Left ventricle myocardium inferior (tissue), 1 donor: ENCODE measurements around the gene KCNAB2. TPM values are rescaled to one million over a fixed set of nuclear protein-coding genes. Genes with fewer than 3 reads are reported as not detected.

Experiments used
- DNase-seq: peaks from one replicate; pipeline ENCODE4 v3.0.0-alpha.2; 2020
- H3K27ac ChIP-seq: fragments of 200-600 bp; replicated peaks from 2 replicates; pipeline ENCODE4 v1.8.0; 2021
- H3K27me3 ChIP-seq: fragments of 200-600 bp; 2 replicates; pipeline ENCODE4 v1.8.0; 2021; ENCODE audit warnings: low read depth
- H3K36me3 ChIP-seq: fragments of 200-600 bp; 2 replicates; pipeline ENCODE4 v1.8.0; 2021
- H3K4me1 ChIP-seq: fragments of 200-600 bp; 2 replicates; pipeline ENCODE4 v1.8.0; 2021
- H3K4me3 ChIP-seq: fragments of 200-600 bp; 2 replicates; pipeline ENCODE4 v1.8.0; 2021; ENCODE audit warnings: mild to moderate bottlenecking, moderate library complexity
- H3K9me3 ChIP-seq: fragments of 200-600 bp; replicated peaks from 2 replicates; pipeline ENCODE4 v1.8.0; 2021
- intact Hi-C: fragments of 100-400 bp; cut with micrococcal nuclease; formaldehyde crosslinking; loops from one replicate; pipeline ENCODE4 v1.11.0; 2022
- long read RNA-seq: library from polyadenylated mRNA; unstranded; transcript quantifications from one replicate; pipeline ENCODE4 v2.0.0, GENCODE V29; 2021
- total RNA-seq: library from RNA; stranded (reverse); fragmentation: NEBNext Ultra II Directional; extraction: Animal tissue kit (Norgen Biotek cat#: 25700); gene quantifications from one replicate; pipeline ENCODE4 v1.2.1, GENCODE V29; 2021
- TF ChIP-seq, protein P1 (sequence below): fragments of 200-600 bp; IDR thresholded peaks from 2 replicates; pipeline ENCODE4 v1.8.0; 2021; ENCODE audit warnings: antibody characterized with exemption, mild to moderate bottlenecking, borderline replicate concordance
- donor health status: DM: no; HTN: yes; CAD: no; lungs with severe emphysema.

The KCNAB2 gene
- 31.0 TPM for total RNA-seq
- long read RNA-seq, full-length matches to known transcripts: 19 of 100 reads
- long read RNA-seq, partial matches to known transcripts: 28 of 100 reads
- long read RNA-seq, other reads (novel, unspliced or antisense): 53 of 100 reads

GRCh38 chr1:6045561-6045960 is at the start of gene KCNAB2:
KCNAB2 (plus strand) TSS chr1:6045888; CDS start chr1:6051537, 5,649 bp downstream.
- Histone ChIP-seq H3K9me3 (no peaks in the 10 kb centered on the region), H3K4me3 (no peak within 1 kb of the TSS), H3K4me1 (no peaks in the 10 kb centered on the region), H3K36me3 (peaks cover 15% of the 10 kb centered on the region), H3K27ac (no peak within 1 kb of the TSS), H3K27me3 (no peaks in the 10 kb centered on the region)
- TF ChIP-seq, protein P1, sequence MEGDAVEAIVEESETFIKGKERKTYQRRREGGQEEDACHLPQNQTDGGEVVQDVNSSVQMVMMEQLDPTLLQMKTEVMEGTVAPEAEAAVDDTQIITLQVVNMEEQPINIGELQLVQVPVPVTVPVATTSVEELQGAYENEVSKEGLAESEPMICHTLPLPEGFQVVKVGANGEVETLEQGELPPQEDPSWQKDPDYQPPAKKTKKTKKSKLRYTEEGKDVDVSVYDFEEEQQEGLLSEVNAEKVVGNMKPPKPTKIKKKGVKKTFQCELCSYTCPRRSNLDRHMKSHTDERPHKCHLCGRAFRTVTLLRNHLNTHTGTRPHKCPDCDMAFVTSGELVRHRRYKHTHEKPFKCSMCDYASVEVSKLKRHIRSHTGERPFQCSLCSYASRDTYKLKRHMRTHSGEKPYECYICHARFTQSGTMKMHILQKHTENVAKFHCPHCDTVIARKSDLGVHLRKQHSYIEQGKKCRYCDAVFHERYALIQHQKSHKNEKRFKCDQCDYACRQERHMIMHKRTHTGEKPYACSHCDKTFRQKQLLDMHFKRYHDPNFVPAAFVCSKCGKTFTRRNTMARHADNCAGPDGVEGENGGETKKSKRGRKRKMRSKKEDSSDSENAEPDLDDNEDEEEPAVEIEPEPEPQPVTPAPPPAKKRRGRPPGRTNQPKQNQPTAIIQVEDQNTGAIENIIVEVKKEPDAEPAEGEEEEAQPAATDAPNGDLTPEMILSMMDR: no peak
- intact Hi-C loops: no loop called here
- no peak for DNase-seq

GRCh38 chr1:5996641-5997270 is 48.9 kb upstream of the KCNAB2 start:
- no peak overlapping the region for H3K27ac ChIP-seq
- H3K36me3 ChIP-seq: no peaks in the 10 kb centered on the region
- no peaks in the 10 kb centered on the region for H3K9me3 ChIP-seq
- H3K27me3 ChIP-seq: no peaks in the 10 kb centered on the region
- H3K4me3 ChIP-seq: no peak overlapping the region
- DNase-seq: peak; percentile 4
- H3K4me1 ChIP-seq: peaks cover 29% of the 10 kb centered on the region
- TF ChIP-seq, protein P1: no peak
- intact Hi-C loops: no loop called here

GRCh38 chr1:5997316-5997715 is 48.4 kb upstream of the KCNAB2 start:
- intact Hi-C loops: no loop called here
- no peak overlapping the region for H3K27ac ChIP-seq
- no peaks in the 10 kb centered on the region for H3K27me3 ChIP-seq
- peaks cover 30% of the 10 kb centered on the region for H3K4me1 ChIP-seq
- no peak for DNase-seq
- no peak overlapping the region for H3K4me3 ChIP-seq
- H3K9me3 ChIP-seq: no peaks in the 10 kb centered on the region
- H3K36me3 ChIP-seq: no peaks in the 10 kb centered on the region
- TF ChIP-seq, protein P1: no peak

GRCh38 chr1:5998051-5998905 is 47.4 kb upstream of the KCNAB2 start:
- no peaks in the 10 kb centered on the region for H3K27me3 ChIP-seq
- no peaks in the 10 kb centered on the region for H3K9me3 ChIP-seq
- intact Hi-C loops: no loop called here
- no peak overlapping the region for H3K27ac ChIP-seq
- peak; percentile 10 for DNase-seq
- H3K4me1 ChIP-seq: peaks cover 25% of the 10 kb centered on the region
- H3K36me3 ChIP-seq: no peaks in the 10 kb centered on the region
- TF ChIP-seq, protein P1: no peak
- H3K4me3 ChIP-seq: no peak overlapping the region

- peak; percentile 10 for DNase-seq
- Histone ChIP-seq H3K36me3 (no peaks in the 10 kb centered on the region), H3K27ac (no peak overlapping the region), H3K27me3 (no peaks in the 10 kb centered on the region), H3K9me3 (no peaks in the 10 kb centered on the region), H3K4me1 (peaks cover 19% of the 10 kb centered on the region), H3K4me3 (no peak overlapping the region)
- TF ChIP-seq, protein P1: no peak
- intact Hi-C loops: no loop called here
Measured at GRCh38 chr1:5998906-5999301, 46.8 kb upstream of the KCNAB2 start.
